Activated CD8-positive, alpha-beta memory T cell treated with anti-CD3 and anti-CD28 coated beads for 36 hours (primary cell): ENCODE measurements around the gene DAAM1. TPM values are rescaled to one million over a fixed set of nuclear protein-coding genes. Genes with fewer than 3 reads are reported as not detected.

Experiments used
- CTCF ChIA-PET: fragments of 350-600 bp; sonication (Branson Sonifier 250); formaldehyde crosslinking; loops from one replicate; lab custom pipeline; 2021; ENCODE audit warnings: antibody characterized with exemption; lab: Charles Lee
- POLR2A ChIA-PET: fragments of 350-600 bp; sonication (Branson Sonifier 250); formaldehyde crosslinking; loops from one replicate; lab custom pipeline; 2021; ENCODE audit warnings: antibody characterized with exemption; lab: Charles Lee
- total RNA-seq, 2 experiments: library from RNA; stranded (reverse); gene quantifications; one replicate each; pipeline ENCODE4 v1.2.3, GENCODE V29; 2021

Gene DAAM1
- total RNA-seq, 2 experiments from 2014 or later: 9.4 to 9.7 TPM

DNA sequence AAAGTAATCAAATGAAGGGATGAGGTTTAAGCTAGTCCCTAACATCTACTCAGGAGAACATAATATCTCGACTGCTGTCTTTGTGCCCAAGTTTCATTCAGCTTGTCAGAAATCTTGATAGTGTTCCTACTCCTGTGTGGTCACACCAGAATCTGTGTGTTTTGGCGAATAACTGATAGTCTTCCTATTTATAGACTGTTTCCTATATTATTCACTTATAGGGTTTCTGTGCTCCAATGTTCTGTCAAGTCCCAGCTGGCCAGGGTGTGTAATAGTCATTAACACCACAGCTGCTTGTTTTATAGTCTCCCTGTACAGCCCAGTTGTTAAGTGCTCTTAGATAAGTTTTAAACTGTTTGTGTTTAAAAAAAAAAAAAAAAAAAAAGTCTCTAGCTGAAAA lies 230.8 kb downstream of the DAAM1 start:
- ChIA-PET POLR2A (interaction anchor here (0.7 kb wide), 1 partner anchor 267 kb away, joined by 5 read pairs; no protein-coding TSS in a partner anchor), CTCF (interaction anchor here (0.7 kb wide), 1 partner anchor 120 kb away, joined by 3 read pairs; no protein-coding TSS in a partner anchor)
